Measurements from ENCODE around the gene VPS13A.

VPS13A gene

GRCh38 chr9:77161966-77162365 lies 15.4 kb upstream of the VPS13A start:
- H3K36me3 ChIP-seq (ENCODE audit: control insufficient read depth, insufficient read depth, low read length) = no peaks in the 10 kb centered on the region
- no peak for TF ChIP-seq CTCF (IDR thresholded peaks at IDR 0.05; ENCODE audit: insufficient read depth, low read length, poor library complexity, severe bottlenecking)
- no peak overlapping the region for H3K4me3 ChIP-seq (replicated peaks; ENCODE audit: low read depth, low read length)
- no peak for DNase-seq (ENCODE audit: extremely low read depth, insufficient read length)
- no peaks in the 10 kb centered on the region for H3K27me3 ChIP-seq (replicated peaks; ENCODE audit: control insufficient read depth, insufficient read depth, low read length)

- Histone ChIP-seq H3K27me3 (replicated peaks; ENCODE audit: control insufficient read depth, insufficient read depth, low read length) (no peaks in the 10 kb centered on the region), H3K36me3 (ENCODE audit: control insufficient read depth, insufficient read depth, low read length) (no peaks in the 10 kb centered on the region), H3K4me3 (replicated peaks; ENCODE audit: low read depth, low read length) (no peak overlapping the region)
- TF ChIP-seq CTCF (IDR thresholded peaks at IDR 0.05; ENCODE audit: insufficient read depth, low read length, poor library complexity, severe bottlenecking) = no peak
- no peak for DNase-seq (ENCODE audit: extremely low read depth, insufficient read length)
These were observed 15.0 kb upstream of the VPS13A start for GRCh38 chr9:77162366-77162765.

- no peak for TF ChIP-seq CTCF (IDR thresholded peaks at IDR 0.05; ENCODE audit: insufficient read depth, low read length, poor library complexity, severe bottlenecking)
- Histone ChIP-seq H3K36me3 (ENCODE audit: control insufficient read depth, insufficient read depth, low read length) (no peaks in the 10 kb centered on the region), H3K4me3 (replicated peaks; ENCODE audit: low read depth, low read length) (no peak overlapping the region), H3K27me3 (replicated peaks; ENCODE audit: control insufficient read depth, insufficient read depth, low read length) (no peaks in the 10 kb centered on the region)
- no peak for DNase-seq (ENCODE audit: extremely low read depth, insufficient read length)
These were observed 13.4 kb upstream of the VPS13A start for GRCh38 chr9:77163884-77164283.

- Histone ChIP-seq H3K27me3 (replicated peaks; ENCODE audit: control insufficient read depth, insufficient read depth, low read length) (no peaks in the 10 kb centered on the region), H3K36me3 (ENCODE audit: control insufficient read depth, insufficient read depth, low read length) (no peaks in the 10 kb centered on the region), H3K4me3 (replicated peaks; ENCODE audit: low read depth, low read length) (no peak overlapping the region)
- no peak for DNase-seq (ENCODE audit: extremely low read depth, insufficient read length)
- no peak for TF ChIP-seq CTCF (IDR thresholded peaks at IDR 0.05; ENCODE audit: insufficient read depth, low read length, poor library complexity, severe bottlenecking)
These were observed 11.1 kb upstream of the VPS13A start for GRCh38 chr9:77166193-77166592.

- H3K36me3 ChIP-seq (ENCODE audit: control insufficient read depth, insufficient read depth, low read length) = no peaks in the 10 kb centered on the region
- no peaks in the 10 kb centered on the region for H3K27me3 ChIP-seq (replicated peaks; ENCODE audit: control insufficient read depth, insufficient read depth, low read length)
- H3K4me3 ChIP-seq (replicated peaks; ENCODE audit: low read depth, low read length) = no peak overlapping the region
- no peak for DNase-seq (ENCODE audit: extremely low read depth, insufficient read length)
- no peak for TF ChIP-seq CTCF (IDR thresholded peaks at IDR 0.05; ENCODE audit: insufficient read depth, low read length, poor library complexity, severe bottlenecking)
These were observed 6.2 kb upstream of the VPS13A start for GRCh38 chr9:77170991-77171699.

GRCh38 chr9:77175151-77175550 lies 2.2 kb upstream of the VPS13A start:
- Histone ChIP-seq H3K27me3 (replicated peaks; ENCODE audit: control insufficient read depth, insufficient read depth, low read length) (no peaks in the 10 kb centered on the region), H3K36me3 (ENCODE audit: control insufficient read depth, insufficient read depth, low read length) (no peaks in the 10 kb centered on the region), H3K4me3 (replicated peaks; ENCODE audit: low read depth, low read length) (no peak overlapping the region)
- no peak for DNase-seq (ENCODE audit: extremely low read depth, insufficient read length)
- no peak for TF ChIP-seq CTCF (IDR thresholded peaks at IDR 0.05; ENCODE audit: insufficient read depth, low read length, poor library complexity, severe bottlenecking)
